Raji (cell line): Measurements from ENCODE around the gene KCNK18.

Experiments used
- POLR2A ChIP-seq: IDR thresholded peaks from 2 replicates; pipeline ENCODE4 v1.6.1; 2011; ENCODE audit warnings: low read depth, low read length, control low read depth; ENCODE audit not compliant: insufficient read depth

Gene KCNK18

DNA sequence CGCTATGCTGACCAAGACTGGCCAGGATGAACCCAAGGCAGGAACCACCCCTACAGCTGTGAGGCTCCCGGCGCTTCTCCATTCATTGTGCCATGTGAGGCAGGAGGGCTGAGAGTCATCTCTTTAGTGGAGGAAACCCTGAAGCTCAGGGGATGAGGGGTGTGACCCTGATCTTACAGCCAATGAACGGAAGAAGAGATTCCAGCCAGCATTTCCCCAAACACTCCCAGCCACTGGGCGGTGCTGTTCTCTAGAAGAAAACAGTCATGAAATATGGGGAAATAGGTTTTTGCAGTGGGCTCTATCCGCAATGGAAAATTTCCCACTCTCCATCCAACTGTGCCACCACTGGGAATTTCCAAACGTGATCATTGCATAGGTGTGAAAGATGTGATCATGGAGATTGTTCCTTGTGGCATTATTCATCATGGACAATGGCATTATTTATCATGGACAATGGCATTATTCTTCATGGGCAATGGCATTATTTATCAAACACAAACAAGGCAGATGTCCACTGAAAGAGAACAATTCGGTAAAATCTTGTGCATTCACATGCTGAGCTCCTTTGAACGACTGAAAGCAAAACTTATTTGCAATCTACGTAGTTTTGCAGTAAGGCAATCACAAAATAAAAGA, 29.6 kb downstream of the KCNK18 start:
- TF ChIP-seq POLR2A, result no peak

DNA sequence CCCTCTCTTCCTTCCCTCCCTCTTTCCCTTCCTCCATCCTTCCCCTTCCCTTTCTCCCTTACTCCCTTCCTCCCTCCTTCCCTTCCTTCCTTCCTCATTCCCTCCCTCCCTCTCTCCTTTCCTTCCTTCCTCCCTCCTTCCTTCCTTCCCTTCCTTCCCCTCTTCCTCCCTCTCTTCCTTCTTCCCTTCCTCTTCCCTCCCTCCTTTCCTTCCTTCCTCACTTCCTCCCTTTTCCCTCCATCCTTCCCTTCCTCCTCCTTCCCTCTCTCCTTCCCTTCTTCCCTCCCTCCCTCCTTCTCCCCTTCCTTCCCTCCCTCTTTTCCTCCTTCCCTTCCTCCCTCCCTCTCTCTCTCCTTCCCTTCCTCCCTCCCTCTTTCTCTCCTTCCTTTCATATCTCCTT, 30.9 kb downstream of the KCNK18 start:
- TF ChIP-seq POLR2A, result no peak

DNA sequence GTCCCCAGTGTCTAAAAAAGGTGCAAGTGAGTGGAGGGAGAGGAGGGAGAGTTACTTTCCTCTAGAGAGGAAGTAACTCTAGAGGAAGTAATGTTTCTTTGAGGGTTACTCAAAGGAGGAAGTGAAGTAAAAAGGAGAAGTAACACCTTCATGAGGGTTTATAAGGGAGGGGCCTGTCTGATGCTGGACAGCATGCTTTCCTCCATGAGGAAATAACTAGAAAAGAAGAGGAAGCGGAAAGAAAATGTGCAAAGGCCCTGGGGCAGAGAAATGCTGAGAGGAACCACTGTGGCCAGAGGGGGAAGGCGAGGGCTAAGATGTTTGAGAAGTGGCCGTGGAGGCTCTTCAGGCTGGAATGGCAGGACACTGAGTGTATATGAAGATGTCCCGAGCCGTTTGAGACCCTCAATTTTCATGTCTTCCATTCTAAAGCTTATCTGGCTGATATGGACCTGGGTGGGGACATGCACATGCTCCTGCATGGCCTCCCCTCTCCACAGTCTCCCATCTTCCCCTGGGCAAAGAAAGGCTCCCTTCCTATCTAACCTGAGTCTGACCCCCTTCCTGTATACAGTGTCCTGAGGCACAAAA, 40.2 kb downstream of the KCNK18 start:
- no peak for TF ChIP-seq POLR2A

DNA sequence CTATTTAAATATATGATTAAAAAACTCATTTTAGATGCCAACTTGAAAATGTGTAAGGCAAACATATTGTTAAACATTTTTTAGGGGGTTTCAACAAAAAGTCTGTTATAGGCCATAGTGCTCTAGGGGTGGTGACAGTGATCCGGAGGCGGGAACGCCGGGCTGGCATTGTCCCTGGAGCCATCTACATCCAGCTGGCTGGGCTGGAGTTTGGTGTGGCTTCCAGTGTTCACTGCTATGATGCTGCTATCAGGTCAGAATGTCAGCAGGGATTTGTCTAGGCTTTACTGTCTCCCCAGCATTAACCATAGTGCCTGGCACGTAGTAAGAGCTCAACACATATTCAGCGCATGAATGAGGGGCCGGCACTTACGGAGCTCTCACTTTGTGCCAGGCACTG, 41.8 kb downstream of the KCNK18 start:
- no peak for TF ChIP-seq POLR2A

DNA sequence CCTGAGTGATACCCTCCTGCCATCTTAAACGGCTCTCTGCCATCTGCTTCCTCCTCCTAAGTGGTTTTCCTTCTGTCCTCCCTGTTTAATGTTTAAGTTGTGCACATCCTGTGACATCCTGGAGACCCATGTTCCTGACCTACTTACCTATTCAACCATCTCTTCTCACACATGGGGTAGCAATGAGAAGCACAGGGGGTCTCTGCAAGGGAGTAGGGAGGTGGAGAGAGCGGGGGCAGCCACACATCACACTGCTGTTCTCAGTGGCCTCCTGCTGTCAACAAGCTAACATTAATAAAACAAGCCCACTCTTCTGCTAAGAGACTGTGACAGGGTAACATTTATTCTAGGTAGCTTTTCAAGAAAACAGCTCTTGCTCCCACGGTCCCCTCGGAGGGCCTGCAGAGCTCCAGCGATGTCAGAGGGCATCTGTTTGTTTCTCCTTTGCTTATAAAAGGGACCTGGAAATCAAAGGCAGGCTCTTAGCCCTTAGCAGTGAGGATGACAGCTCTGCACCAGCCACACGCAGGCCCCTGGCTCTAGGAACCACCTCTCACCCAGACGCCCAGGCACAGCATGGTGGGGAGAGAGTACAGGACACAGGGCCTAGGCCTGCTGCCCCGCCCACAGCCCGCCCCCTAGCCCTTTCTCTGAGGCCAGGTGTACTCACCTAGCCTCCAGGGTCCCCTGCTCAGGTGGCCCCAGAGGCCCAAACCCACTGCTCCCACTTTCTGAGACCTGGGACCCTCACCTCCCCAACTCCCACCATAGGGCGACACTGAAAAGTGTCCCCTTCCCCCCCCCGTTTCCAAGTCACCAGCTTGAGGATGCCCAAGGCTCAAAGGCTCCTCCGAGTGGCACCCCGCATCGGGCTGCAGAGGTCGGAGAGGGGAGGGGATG, 42.7 kb downstream of the KCNK18 start:
- no peak for TF ChIP-seq POLR2A

DNA sequence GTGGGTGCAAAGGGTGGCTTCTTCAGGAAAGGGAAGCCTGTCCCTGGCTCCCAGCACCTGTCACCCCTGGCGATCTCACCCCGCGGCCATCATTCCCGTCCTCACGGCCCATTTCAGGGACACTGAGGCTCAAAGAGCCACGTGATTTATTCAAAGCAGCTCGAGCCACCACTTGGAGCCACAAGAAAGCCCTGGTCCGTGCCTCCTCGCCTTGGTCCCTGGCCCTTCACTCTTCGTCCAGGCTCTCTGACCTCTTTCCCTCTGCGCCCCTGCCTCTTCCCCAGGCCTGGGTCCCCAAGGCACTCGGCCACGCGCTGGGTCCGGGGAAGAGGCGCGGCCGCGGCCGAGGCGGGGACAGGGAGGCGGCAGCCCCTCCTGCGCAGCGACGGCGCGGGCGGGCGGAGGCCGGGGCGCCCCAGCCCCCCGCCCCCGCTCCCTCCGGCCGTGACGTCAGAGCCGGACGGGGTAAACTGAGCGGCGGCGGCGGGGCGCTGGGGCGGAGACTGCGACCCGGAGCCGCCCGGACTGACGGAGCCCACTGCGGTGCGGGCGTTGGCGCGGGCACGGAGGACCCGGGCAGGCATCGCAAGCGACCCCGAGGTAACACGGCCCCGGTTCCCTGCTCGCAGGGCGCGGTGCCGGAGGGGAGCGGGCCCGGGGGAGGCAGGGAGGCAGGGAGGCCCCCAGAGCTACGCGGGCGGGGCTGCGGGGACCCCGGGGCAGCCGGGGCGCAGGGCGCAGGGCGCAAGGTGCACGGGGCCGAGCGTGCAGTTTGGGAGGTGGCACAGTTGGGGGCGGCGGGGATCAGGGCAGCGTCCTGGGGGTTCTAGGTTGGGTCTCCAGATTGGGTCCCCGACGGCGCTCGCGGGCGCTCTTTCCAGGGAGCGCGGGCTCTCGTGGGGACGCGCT, 43.6 kb downstream of the KCNK18 start, which contains the start of gene SLC18A2:
Gene SLC18A2 (plus strand): TSS at position 494 of the 909 bp plus-strand sequence. CDS start 580 bp downstream, outside the sequence.
- TF ChIP-seq POLR2A, result no peak

DNA sequence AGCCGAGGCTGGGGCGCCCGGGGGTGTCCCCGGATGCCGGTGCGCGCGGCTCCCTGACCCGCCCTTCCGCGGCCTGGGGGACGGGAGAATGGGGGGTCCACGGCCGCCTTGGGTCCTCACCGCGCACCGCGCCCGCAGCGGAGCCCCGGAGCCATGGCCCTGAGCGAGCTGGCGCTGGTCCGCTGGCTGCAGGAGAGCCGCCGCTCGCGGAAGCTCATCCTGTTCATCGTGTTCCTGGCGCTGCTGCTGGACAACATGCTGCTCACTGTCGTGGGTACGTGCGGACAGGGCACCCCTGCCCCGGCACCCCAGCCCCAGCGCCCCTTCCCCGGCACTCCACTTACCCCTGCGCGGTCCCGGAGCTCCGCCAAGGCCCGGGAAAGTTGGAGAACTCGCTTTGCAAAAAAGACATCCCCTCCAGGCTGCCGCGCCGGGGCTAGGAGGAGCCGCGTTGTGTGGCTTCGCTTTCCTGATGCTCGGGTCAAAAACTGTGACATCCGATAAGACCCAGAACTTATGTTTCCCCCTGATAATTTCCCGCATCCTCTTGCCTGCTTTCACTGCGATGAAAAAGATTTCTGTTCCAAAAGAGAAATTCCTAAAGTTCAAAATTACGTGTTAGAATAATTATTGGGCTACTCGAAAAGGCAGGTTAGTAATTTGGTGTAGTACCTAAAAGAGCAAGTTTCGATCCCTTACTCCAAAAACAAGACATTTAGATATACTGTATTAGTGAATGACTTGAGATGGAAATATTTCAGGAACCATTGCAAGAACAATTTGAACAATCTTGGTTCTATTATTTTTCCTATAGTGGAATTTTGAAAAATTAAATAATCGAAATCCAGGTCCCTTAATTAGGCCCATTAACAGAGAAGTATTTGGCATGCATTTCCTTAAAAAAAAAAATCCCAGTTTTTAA, 44.5 kb downstream of the KCNK18 start:
- TF ChIP-seq POLR2A, result no peak

DNA sequence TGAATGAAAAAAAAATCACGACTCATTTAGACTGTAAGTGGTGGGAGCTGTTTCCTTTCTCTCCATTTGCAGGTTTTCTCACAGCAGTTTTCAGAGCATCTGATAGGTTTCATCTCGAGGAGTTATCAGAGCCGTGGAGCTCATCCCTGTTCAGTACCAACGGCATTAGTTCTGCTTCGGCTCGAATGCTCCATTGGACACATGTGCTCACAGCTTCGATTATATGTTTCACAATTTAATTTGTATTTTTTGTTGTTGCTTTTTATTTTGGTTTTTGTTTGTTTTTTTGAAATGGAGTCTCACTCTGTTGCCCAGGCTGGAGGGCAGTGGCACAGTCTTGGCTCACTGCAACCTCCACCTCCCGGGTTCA, 45.2 kb downstream of the KCNK18 start:
- no peak for TF ChIP-seq POLR2A

DNA sequence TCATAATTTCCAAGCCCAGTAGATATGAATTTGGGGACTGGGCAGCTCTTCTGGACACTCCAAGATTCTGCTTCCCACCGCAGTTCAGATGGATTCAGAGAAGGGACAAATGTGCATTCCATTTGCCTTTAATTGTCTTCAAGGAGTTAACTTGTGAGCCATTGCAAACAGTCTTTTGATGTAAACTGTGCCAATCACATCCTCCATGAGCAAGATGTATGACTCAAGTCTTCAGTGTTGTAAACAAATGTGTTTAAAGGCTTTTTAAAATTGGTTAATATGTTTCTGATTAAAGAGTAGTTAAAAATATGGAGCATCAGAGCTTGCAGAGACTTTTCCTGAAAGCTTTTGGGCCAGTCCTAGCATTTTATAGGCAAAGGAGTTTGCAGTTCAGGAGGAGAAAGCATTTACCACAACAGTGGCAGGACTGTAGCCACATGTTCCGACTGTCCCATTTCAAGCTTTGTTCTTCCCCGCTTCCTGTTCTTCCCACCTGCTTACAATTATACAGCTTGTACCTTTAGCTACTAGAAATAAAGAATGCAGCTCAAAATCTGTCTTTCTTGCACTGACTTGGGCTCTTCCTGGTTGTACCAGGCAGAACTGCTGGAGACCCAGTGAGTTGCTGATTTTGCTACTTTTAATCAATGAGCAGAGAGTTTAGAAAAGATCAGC, 49.8 kb downstream of the KCNK18 start:
- TF ChIP-seq POLR2A, result no peak

DNA sequence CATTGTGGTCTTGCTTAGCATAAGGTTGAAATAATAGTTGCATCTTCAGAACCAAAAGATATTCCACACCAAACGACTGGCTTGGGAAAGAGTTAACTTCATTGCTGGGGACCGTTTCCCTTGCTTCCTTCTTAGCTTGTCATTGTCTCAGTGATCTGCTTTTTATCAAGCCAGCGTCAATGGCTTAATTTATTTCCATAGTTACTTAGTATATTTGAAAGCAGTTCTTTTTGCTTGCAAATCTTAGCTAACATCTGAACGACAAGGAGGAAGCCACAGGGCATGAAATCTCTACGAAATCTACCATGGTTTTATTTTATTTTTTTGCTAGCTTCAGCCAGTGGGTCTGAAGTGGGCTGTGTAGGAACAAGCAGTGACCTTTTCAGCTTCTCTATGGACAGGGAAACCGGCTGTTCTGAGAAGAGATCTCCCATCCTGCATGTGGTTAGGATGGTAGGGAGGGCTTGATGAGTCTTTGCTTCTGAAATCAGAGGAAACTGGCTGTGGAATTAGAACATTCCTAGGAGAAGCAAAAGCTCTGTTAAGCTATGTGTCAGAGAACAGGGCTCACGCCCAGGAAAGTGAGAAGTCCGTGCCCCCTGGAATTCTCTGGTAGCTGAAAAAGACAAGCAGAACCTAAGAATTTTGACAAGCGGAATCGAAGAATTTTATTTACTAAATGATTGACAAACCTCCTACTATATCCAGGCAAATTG, 51.6 kb downstream of the KCNK18 start:
- no peak for TF ChIP-seq POLR2A

DNA sequence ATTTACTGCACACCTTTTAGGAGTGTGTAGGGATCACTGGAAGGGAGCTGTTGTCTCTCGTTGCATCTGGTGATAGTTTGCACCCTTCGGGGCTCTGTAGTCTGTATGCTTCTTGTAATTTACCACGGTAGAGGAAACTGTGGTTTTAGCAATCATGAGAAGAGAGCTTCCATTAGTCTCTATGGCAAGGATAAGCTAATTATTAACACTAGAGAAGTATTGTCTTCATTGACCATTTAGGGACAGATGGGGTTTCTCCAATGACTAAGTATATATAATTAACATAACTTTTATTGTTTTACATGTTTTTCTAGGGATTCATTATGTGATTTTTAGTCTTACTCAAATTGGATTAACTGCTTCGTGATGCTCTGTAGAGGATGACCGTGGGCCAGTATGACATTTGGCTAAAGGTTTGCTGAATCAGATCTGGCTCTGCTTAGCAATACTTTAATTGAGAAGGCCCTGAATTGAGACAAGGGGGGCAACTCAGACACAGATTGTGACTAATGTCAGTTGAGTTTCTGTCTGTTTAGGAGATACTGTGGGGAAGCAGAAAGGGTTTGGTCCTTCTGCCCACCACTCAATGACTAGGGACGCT, 52.3 kb downstream of the KCNK18 start:
- no peak for TF ChIP-seq POLR2A

DNA sequence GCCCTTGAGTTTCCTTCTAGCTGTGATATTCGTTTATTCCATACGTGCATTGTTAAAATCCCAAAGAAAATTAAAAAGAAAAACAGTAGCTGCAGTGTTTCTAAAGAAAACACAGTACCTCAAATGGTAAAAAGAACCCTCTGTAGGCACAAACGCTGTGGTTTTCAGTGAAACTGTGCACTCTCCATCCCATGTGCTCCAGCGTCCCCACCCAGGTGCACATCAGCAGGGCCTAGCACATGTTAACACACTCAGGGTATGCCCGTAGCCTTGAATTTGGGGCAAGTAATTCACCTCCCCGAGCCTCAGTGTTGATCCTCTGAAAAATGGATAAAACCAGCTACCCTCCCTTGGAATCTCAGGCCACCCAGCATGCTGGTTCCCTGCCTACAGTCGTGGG, 53.1 kb downstream of the KCNK18 start:
- no peak for TF ChIP-seq POLR2A
